AG10803 (cell line): ENCODE results near the gene CYTH3.

Experiments
- DNase-seq: peaks from one replicate; pipeline ENCODE4 v3.0.0; 2010; ENCODE audit warnings: low read depth
- H3K4me3 ChIP-seq: 2 replicates; pipeline ENCODE4 v1.5.1; 2011; ENCODE audit warnings: mild to moderate bottlenecking, low read length, control low read depth
- TF ChIP-seq, protein P1 (sequence below): conservative IDR thresholded peaks from 2 replicates; pipeline ENCODE4 v1.5.1; 2011; ENCODE audit warnings: mild to moderate bottlenecking, low read length, control low read depth, inconsistent platforms

The CYTH3 gene

GRCh38 chr7:6241607-6241973 is 30.8 kb downstream of the CYTH3 start:
- TF ChIP-seq, protein P1, sequence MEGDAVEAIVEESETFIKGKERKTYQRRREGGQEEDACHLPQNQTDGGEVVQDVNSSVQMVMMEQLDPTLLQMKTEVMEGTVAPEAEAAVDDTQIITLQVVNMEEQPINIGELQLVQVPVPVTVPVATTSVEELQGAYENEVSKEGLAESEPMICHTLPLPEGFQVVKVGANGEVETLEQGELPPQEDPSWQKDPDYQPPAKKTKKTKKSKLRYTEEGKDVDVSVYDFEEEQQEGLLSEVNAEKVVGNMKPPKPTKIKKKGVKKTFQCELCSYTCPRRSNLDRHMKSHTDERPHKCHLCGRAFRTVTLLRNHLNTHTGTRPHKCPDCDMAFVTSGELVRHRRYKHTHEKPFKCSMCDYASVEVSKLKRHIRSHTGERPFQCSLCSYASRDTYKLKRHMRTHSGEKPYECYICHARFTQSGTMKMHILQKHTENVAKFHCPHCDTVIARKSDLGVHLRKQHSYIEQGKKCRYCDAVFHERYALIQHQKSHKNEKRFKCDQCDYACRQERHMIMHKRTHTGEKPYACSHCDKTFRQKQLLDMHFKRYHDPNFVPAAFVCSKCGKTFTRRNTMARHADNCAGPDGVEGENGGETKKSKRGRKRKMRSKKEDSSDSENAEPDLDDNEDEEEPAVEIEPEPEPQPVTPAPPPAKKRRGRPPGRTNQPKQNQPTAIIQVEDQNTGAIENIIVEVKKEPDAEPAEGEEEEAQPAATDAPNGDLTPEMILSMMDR, result no peak
- no peak overlapping the region for H3K4me3 ChIP-seq
- DNase-seq, result no peak

- TF ChIP-seq, protein P1, result no peak
- no peak for DNase-seq
- no peak overlapping the region for H3K4me3 ChIP-seq
Observed at GRCh38 chr7:6238309-6238925, 34.0 kb downstream of the CYTH3 start.

- DNase-seq, result no peak
- no peak overlapping the region for H3K4me3 ChIP-seq
- TF ChIP-seq, protein P1, result no peak
Observed at GRCh38 chr7:6237730-6238129, 34.7 kb downstream of the CYTH3 start.

DNA sequence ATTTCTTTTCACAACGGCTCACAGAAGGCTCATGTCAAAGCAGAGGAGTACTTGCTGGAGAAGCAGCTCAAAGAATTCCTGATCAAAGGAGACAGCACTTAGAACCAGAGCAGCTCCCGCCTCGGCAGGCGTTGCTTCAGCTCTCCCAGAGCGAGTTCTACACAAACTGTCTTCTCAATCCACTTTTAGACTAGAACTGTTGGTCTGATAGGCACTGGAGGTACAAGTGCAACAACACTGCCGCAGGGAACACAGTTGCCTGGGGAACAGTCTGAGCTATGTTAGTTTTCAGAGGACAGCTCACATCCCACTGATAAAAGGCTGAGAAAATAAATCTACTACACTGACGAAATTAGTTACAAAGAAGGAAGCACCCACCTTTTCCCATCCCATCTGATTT is 35.4 kb downstream of the CYTH3 start:
- no peak for DNase-seq
- no peak overlapping the region for H3K4me3 ChIP-seq
- TF ChIP-seq, protein P1, result no peak

- H3K4me3 ChIP-seq, result no peak overlapping the region
- TF ChIP-seq, protein P1, result no peak
- no peak for DNase-seq
Observed at GRCh38 chr7:6235029-6235871, 37.2 kb downstream of the CYTH3 start.

- TF ChIP-seq, protein P1, result no peak
- H3K4me3 ChIP-seq, result no peak overlapping the region
- DNase-seq, result no peak
Observed at GRCh38 chr7:6234384-6234783, 38.0 kb downstream of the CYTH3 start.

GRCh38 chr7:6232534-6232933 is 39.9 kb downstream of the CYTH3 start:
- H3K4me3 ChIP-seq, result no peak overlapping the region
- TF ChIP-seq, protein P1, result no peak
- no peak for DNase-seq
